Right lobe of liver (tissue), 4 donors: ENCODE results near the gene FAM3C.

Experiments
- POLR2A ChIP-seq: fragments of 450-650 bp; IDR thresholded peaks from one replicate; pipeline ENCODE4 v1.6.1; 2017; ENCODE audit warnings: antibody characterized with exemption, mild to moderate bottlenecking
- TF ChIP-seq, protein P1 (sequence below), 4 donors: fragments of 200-600 bp in 3 of 4; fragments of 450-650 bp in 1 of 4; IDR thresholded peaks; one replicate each; pipeline versions ENCODE4 v1.5.1 to v1.8.0; 2016 to 2022; ENCODE audit warnings: antibody characterized with exemption in 4 of 4, mild to moderate bottlenecking in 2 of 4
- donor health status: DM: no; HTN: no; CAD: no.
- donor health status: DM: no; HTN: no; CAD: no.
- donor health status: DM: no; HTN: yes; CAD: no.

GRCh38 chr7:121390109-121390508 is 6.0 kb downstream of the FAM3C start:
- TF ChIP-seq, protein P1, sequence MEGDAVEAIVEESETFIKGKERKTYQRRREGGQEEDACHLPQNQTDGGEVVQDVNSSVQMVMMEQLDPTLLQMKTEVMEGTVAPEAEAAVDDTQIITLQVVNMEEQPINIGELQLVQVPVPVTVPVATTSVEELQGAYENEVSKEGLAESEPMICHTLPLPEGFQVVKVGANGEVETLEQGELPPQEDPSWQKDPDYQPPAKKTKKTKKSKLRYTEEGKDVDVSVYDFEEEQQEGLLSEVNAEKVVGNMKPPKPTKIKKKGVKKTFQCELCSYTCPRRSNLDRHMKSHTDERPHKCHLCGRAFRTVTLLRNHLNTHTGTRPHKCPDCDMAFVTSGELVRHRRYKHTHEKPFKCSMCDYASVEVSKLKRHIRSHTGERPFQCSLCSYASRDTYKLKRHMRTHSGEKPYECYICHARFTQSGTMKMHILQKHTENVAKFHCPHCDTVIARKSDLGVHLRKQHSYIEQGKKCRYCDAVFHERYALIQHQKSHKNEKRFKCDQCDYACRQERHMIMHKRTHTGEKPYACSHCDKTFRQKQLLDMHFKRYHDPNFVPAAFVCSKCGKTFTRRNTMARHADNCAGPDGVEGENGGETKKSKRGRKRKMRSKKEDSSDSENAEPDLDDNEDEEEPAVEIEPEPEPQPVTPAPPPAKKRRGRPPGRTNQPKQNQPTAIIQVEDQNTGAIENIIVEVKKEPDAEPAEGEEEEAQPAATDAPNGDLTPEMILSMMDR (IDR thresholded peaks at IDR 0.05): no peak
- TF ChIP-seq POLR2A: no peak
